ENCODE data around the gene MACF1.

The MACF1 gene

GRCh38 chr1:39344394-39345154 is 140.1 kb downstream of the MACF1 start:
- DNase-seq = peak in 1 of 56 donors; percentile 35

DNA sequence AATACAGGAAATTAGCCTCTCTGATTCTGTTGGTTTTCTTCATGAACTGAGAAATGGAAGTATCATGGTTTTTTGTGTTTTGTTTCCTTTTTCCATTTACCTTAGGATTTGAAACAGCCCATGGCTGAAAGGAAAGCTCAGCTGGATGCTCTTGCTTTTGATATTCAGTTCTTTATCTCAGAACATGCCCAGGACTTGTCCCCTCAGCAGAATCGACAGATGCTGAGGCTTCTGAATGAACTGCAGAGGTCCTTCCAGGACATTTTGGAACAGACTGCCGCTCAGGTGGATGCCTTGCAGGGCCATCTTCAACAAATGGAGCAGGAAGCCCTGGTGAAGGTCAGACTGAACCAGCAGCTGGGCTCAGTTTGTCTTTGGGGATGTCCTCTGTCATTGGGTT is 142.4 kb downstream of the MACF1 start:
- no peak for DNase-seq

DNA sequence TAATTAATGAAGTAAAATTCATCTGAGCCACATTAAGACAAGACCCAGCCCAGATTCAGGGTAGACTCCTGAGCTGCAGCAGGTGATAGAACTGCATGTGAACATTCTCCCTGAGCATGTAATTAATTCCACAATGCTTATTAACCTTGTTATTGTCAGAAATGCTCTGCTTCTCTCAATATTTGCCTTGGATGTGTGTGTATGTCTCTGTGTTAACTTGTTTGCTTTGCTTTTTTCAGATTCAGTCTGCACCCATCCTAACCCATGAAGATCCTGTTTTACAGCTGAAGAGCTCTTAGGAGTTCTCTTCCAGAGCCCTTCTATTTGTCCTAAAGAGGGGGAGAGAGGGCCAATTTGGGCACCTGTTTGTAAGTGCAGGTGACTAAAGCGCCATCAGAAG is 143.8 kb downstream of the MACF1 start:
- DNase-seq = no peak

DNA sequence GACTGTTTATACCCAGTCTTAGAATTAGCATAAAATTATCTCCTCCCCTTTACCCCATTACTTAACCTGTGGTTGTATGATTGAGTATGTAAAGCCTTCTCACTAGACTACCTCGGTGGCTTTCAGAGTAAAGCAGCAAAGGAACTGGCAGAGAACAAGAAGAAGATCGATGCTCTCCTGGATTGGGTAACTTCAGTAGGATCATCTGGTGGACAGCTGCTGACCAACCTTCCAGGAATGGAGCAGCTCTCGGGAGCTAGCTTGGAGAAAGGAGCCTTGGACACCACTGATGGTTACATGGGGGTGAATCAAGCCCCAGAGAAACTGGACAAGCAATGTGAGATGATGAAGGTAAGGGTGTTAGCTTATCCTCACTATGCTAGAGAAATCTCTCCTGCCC is 148.4 kb downstream of the MACF1 start:
- no peak for DNase-seq

GRCh38 chr1:39354572-39354971 is 150.1 kb downstream of the MACF1 start:
- no peak for DNase-seq

DNA sequence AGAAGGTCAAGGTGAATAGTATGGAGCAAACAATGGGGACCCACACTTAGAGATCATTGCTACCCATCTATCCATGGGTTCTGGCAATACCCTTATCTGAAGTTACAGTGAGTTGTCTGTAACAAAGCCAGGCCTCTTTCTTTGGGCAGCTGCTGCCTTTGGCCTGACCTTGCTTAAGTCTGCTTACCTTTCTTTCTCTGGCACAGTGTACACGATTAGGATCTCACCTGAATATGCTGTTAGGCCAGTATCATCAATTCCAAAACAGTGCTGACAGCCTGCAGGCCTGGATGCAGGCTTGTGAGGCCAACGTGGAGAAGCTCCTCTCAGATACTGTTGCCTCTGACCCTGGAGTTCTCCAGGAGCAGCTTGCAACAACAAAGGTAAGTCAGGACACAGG is 154.0 kb downstream of the MACF1 start:
- no peak for DNase-seq

- DNase-seq = no peak
These were observed 154.6 kb downstream of the MACF1 start for GRCh38 chr1:39359028-39359570.

GRCh38 chr1:39360731-39361130 is 156.2 kb downstream of the MACF1 start:
- no peak for DNase-seq

GRCh38 chr1:39361446-39361845 is 157.0 kb downstream of the MACF1 start:
- no peak for DNase-seq

- no peak for DNase-seq
These were observed 158.8 kb downstream of the MACF1 start for GRCh38 chr1:39363267-39363666.

- DNase-seq = no peak
These were observed 163.6 kb downstream of the MACF1 start for GRCh38 chr1:39368045-39368444.

DNA sequence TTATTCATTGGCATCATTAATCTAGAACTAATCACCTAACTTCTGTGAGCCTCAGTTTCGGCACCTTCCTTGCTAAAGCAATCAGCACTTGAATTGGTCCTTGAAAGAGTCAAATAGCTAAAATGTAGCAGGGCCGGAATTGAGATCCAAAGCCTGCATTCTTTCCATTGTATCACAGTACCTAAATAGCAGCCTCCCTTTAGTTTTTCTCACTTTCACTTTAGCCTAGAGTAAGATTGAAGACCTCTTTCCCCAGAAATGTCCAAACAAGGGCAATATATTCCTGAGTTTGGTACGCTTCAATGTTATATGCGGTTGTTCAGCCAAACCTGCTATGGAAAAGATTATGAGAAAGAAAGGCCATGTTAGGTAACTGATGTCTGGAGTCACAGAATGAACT is 165.1 kb downstream of the MACF1 start:
- DNase-seq = no peak

DNA sequence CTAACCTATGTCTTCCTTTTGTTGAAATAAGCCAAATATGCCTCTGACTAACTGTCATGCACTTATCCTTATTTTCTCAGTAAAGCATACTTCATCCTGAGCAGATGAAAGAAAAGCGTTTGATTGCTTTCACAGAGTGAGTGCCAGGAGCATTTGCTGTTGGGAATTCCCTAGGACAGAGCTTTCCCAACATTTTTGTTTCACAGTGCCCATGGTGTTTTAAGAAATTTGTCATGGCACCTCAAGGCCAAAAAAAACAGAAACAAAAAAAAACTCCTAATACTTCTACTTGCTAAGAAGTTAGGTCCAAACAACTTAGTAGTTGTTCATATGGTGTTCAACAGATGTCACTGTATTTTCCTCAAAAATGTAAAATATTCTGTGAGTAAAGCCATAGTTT is 166.1 kb downstream of the MACF1 start:
- DNase-seq = no peak

GRCh38 chr1:39372105-39372504 is 167.6 kb downstream of the MACF1 start:
- no peak for DNase-seq

GRCh38 chr1:39376656-39377055 is 172.2 kb downstream of the MACF1 start:
- no peak for DNase-seq

GRCh38 chr1:39378377-39378776 is 173.9 kb downstream of the MACF1 start:
- no peak for DNase-seq

DNA sequence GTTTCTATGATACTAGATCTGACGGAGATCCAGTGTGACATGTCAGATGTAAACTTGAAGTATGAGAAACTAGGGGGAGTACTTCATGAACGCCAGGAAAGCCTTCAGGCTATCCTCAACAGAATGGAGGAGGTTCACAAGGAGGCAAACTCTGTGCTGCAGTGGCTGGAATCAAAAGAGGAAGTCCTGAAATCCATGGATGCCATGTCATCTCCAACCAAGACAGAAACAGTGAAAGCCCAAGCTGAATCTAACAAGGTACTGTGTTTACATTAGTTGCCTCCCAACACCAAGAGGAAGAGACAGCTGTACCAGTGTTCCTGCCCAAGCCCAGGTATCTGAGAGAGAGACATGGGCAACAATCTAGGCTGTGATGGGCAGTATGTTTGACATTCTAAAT is 174.7 kb downstream of the MACF1 start:
- no peak for DNase-seq

GRCh38 chr1:39380036-39380435 is 175.5 kb downstream of the MACF1 start:
- DNase-seq = no peak

DNA sequence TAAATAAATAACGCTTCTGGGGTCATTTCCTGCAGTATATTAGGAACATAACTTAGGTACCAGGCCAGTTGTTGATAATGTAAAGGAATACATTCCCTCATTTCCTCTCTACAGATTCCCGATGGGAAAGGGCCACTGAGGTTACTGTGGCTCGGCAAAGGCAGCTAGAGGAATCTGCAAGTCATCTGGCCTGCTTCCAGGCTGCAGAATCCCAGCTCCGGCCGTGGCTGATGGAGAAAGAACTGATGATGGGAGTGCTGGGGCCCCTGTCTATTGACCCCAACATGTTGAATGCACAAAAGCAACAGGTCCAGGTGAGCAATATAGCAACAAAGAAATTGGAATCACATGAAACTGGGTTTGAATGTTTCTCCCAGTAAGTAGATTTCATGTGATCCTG is 177.3 kb downstream of the MACF1 start:
- no peak for DNase-seq

- DNase-seq = no peak
These were observed 179.8 kb downstream of the MACF1 start for GRCh38 chr1:39384305-39384704.

DNA sequence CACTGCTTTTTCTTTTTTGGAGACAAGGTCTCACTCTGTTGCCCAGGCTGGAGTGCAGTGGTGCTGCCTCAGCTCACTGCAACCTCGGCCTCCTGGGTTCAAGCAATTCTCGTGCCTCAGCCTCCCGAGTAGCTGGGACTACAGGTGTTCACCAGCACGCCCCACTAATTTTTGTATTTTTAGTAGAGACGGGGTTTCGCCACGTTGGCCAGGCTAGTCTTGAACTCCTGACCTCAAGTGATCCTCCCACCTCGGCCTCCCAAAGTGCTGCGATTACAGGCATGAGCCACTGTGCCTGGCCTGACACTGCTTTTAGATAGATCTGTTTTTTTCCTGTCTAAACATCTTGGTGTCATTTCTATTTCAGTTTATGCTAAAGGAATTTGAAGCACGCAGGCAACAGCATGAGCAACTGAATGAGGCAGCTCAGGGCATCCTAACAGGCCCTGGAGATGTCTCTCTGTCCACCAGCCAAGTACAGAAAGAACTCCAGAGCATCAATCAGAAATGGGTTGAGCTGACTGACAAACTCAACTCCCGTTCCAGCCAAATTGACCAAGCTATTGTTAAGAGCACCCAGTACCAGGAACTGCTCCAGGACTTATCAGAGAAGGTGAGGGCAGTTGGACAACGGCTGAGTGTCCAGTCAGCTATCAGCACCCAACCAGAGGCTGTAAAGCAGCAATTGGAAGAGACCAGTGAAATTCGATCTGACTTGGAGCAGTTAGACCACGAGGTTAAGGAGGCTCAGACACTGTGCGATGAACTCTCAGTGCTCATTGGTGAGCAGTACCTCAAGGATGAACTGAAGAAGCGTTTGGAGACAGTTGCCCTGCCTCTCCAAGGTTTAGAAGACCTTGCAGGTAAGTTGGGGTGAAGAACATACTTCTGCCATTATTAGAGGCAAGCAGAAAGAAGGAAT is 180.8 kb downstream of the MACF1 start:
- no peak for DNase-seq

GRCh38 chr1:39386997-39387396 is 182.5 kb downstream of the MACF1 start:
- no peak for DNase-seq

Data from amygdala (tissue), 56 donors.